Activated T-helper 17 cell treated with anti-CD3 and anti-CD28 coated beads, Interleukin-2, amount 50 U/mL, for 72 hours (primary cell): ENCODE data around the gene PLXNB3. TPM values are rescaled to one million over a fixed set of nuclear protein-coding genes. Genes with fewer than 3 reads are reported as not detected.

ENCODE experiments used
- ATAC-seq: fragments of 150-1000 bp; cut with Tn5 transposase; replicated peaks from 2 replicates; pipeline ENCODE4 v1.10.0; 2021; ENCODE audit warnings: mild to moderate bottlenecking, moderate library complexity
- H3K27ac Mint-ChIP-seq: one replicate; pipeline ENCODE4 v1.8.0; 2022; ENCODE audit warnings: mixed read lengths
- H3K27me3 Mint-ChIP-seq: one replicate; pipeline ENCODE4 v1.8.0; 2022; ENCODE audit warnings: mixed read lengths
- H3K36me3 Mint-ChIP-seq: one replicate; pipeline ENCODE4 v1.8.0; 2022; ENCODE audit warnings: low read depth, mild to moderate bottlenecking, mixed read lengths
- H3K4me1 Mint-ChIP-seq: one replicate; pipeline ENCODE4 v1.8.0; 2022; ENCODE audit warnings: mixed read lengths
- H3K4me3 Mint-ChIP-seq: one replicate; pipeline ENCODE4 v1.8.0; 2022; ENCODE audit warnings: mild to moderate bottlenecking, mixed read lengths
- H3K9me3 Mint-ChIP-seq: one replicate; pipeline ENCODE4 v1.8.0; 2022; ENCODE audit warnings: mixed read lengths
- total RNA-seq, 2 donors: library from RNA; stranded (reverse); gene quantifications; one replicate each; pipeline ENCODE4 v1.2.3, GENCODE V29; 2022

Gene PLXNB3
- total RNA-seq, result 1 to 10 TPM in 1 of 2 donors, under 1 TPM in 1; 0.45 to 7.9 TPM

- Mint-ChIP-seq H3K4me3 (peak within 1 kb of the TSS; percentile 39), H3K27me3 (no peaks in the 10 kb centered on the region), H3K36me3 (no peaks in the 10 kb centered on the region), H3K4me1 (no peaks in the 10 kb centered on the region), H3K27ac (peak within 1 kb of the TSS; percentile 54), H3K9me3 (no peaks in the 10 kb centered on the region)
- ATAC-seq, result peak; percentile 94
Measured at GRCh38 chrX:153763989-153764755, at the start of gene PLXNB3. Gene PLXNB3, plus strand, starts transcription at chrX:153764249. Its CDS starts 1,287 bp downstream, at chrX:153765536.

- Mint-ChIP-seq H3K4me3 (no peak overlapping the region), H3K27ac (no peak overlapping the region), H3K27me3 (no peaks in the 10 kb centered on the region), H3K9me3 (no peaks in the 10 kb centered on the region), H3K4me1 (no peaks in the 10 kb centered on the region), H3K36me3 (peaks cover 83% of the 10 kb centered on the region)
- ATAC-seq, result no peak
Measured at GRCh38 chrX:153714256-153714655, 49.8 kb upstream of the PLXNB3 start.

GRCh38 chrX:153717445-153717844 is 46.6 kb upstream of the PLXNB3 start:
- Mint-ChIP-seq H3K4me3 (no peak overlapping the region), H3K27me3 (no peaks in the 10 kb centered on the region), H3K36me3 (peaks cover 84% of the 10 kb centered on the region), H3K9me3 (no peaks in the 10 kb centered on the region), H3K27ac (no peak overlapping the region), H3K4me1 (peaks cover 5% of the 10 kb centered on the region)
- ATAC-seq, result no peak

DNA sequence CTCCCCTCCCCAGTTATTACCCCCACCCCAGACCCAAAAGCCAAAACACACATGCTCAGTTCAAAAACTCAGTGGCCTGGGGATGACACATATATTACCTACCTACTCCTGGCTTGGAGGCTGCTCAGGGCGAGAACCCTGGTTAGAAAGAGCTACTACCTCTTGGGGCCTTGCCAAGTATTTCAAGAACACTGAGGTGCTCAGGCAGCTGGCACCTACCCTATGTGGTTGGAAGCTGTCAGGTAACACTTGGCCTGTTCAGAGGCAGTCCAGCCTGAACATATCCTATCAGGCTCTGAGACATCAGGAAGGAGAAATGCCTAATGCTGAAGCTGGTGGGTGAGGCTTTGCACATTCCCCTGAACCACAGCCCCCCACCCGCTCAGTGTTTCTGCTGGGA is 44.8 kb upstream of the PLXNB3 start:
- H3K36me3 Mint-ChIP-seq, result peaks cover 78% of the 10 kb centered on the region
- no peaks in the 10 kb centered on the region for H3K27me3 Mint-ChIP-seq
- peaks cover 5% of the 10 kb centered on the region for H3K4me1 Mint-ChIP-seq
- no peak overlapping the region for H3K4me3 Mint-ChIP-seq
- H3K27ac Mint-ChIP-seq, result no peak overlapping the region
- H3K9me3 Mint-ChIP-seq, result no peaks in the 10 kb centered on the region
- no peak for ATAC-seq

- H3K36me3 Mint-ChIP-seq, result peaks cover 74% of the 10 kb centered on the region
- peaks cover 5% of the 10 kb centered on the region for H3K4me1 Mint-ChIP-seq
- H3K4me3 Mint-ChIP-seq, result no peak overlapping the region
- H3K9me3 Mint-ChIP-seq, result no peaks in the 10 kb centered on the region
- H3K27me3 Mint-ChIP-seq, result no peaks in the 10 kb centered on the region
- no peak overlapping the region for H3K27ac Mint-ChIP-seq
- ATAC-seq, result no peak
Measured at GRCh38 chrX:153719701-153720100, 44.3 kb upstream of the PLXNB3 start.

DNA sequence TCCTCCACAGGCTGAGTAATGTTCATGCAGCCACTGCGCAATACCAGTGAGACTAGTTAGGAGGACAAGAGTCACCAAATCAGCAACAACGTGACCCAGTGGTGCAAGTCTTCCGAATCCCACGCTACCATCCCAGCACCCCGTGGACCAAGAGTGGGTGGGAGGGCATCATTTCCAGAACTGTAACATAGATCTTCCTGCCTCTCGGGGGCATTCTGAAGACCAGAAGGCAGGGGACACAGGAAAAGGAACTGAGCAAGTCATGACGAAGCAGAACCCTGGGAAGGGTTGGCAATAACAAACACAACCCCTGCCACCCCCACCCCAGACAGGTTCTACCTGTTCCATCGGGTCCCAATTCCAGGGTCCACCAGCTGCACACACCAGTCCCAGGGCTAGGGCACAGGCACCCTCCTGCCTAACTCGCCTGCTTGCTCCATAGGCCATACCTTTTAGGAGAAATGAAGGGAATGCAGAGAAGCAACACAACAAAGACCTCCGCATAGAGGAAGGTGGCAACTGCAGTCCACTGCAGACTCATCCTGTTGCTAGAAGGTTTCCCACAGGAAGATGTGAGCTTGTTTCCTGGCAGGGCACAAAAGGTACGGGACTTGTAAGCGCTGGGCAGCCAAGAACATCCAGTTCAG is 41.2 kb upstream of the PLXNB3 start:
- Mint-ChIP-seq H3K36me3 (peaks cover 49% of the 10 kb centered on the region), H3K4me1 (peaks cover 5% of the 10 kb centered on the region), H3K27ac (peak overlapping the region; percentile 83), H3K9me3 (no peaks in the 10 kb centered on the region), H3K4me3 (peak overlapping the region; percentile 86), H3K27me3 (no peaks in the 10 kb centered on the region)
- ATAC-seq, result no peak

- Mint-ChIP-seq H3K9me3 (no peaks in the 10 kb centered on the region), H3K36me3 (peaks cover 43% of the 10 kb centered on the region), H3K4me1 (peaks cover 5% of the 10 kb centered on the region)
Measured at GRCh38 chrX:153723351-153724251, 40.4 kb upstream of the PLXNB3 start.

DNA sequence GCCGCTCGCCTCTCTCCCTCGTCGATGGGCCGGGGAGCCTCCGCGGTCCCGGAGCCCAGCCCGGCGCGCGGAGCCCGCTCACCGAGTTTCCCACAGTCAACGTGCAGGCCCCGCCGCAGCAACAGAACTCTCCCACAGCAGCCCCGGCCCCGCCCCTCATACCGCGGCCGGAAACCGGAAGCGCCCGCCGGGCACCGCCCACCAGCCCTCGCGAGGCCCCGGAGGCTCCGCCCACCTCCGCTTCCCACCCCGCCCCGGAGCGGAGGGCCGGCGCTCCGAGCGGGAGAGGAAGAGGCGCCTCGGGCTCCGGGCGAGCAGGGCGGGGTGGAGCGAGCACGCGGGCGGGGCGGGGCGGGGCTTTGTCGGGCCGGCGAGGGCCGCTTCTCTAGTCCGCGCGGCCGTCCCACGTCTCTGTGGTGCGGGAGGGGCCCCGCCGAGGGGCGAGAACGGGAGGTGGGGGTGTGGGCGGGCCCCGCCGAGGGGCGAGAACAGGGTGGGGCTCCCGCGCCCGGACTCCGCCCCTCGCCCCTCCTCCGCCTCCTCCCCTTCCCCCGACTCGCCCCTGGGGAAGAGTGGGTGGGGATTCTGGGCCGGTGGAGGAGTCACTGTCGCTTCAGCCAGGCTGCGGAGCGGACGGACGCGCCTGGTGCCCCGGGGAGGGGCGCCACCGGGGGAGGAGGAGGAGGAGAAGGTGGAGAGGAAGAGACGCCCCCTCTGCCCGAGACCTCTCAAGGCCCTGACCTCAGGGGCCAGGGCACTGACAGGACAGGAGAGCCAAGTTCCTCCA is 39.6 kb upstream of the PLXNB3 start, which contains the start of the genes ABCD1 and BCAP31:
Gene ABCD1, plus strand, starts transcription at position 605 of the 787 bp plus-strand sequence. CDS start 411 bp downstream, outside the sequence.
Gene BCAP31, minus strand, starts transcription at position 136 of the 787 bp plus-strand sequence. CDS start 1,143 bp downstream, outside the sequence.
- ATAC-seq, result peak; percentile 77
- H3K9me3 Mint-ChIP-seq, result no peaks in the 10 kb centered on the region
- H3K27ac Mint-ChIP-seq, result peak within 1 kb of the TSS; percentile 83
- no peaks in the 10 kb centered on the region for H3K27me3 Mint-ChIP-seq
- peaks cover 35% of the 10 kb centered on the region for H3K36me3 Mint-ChIP-seq
- H3K4me3 Mint-ChIP-seq, result peak within 1 kb of the TSS; percentile 86
- H3K4me1 Mint-ChIP-seq, result peaks cover 5% of the 10 kb centered on the region

More at GRCh38 chrX:153723351-153724251, 40.4 kb upstream of the PLXNB3 start:
- peak overlapping the region; percentile 83 for H3K27ac Mint-ChIP-seq
- ATAC-seq, result peak; percentile 44
- H3K27me3 Mint-ChIP-seq, result no peaks in the 10 kb centered on the region
- H3K4me3 Mint-ChIP-seq, result peak overlapping the region; percentile 86

DNA sequence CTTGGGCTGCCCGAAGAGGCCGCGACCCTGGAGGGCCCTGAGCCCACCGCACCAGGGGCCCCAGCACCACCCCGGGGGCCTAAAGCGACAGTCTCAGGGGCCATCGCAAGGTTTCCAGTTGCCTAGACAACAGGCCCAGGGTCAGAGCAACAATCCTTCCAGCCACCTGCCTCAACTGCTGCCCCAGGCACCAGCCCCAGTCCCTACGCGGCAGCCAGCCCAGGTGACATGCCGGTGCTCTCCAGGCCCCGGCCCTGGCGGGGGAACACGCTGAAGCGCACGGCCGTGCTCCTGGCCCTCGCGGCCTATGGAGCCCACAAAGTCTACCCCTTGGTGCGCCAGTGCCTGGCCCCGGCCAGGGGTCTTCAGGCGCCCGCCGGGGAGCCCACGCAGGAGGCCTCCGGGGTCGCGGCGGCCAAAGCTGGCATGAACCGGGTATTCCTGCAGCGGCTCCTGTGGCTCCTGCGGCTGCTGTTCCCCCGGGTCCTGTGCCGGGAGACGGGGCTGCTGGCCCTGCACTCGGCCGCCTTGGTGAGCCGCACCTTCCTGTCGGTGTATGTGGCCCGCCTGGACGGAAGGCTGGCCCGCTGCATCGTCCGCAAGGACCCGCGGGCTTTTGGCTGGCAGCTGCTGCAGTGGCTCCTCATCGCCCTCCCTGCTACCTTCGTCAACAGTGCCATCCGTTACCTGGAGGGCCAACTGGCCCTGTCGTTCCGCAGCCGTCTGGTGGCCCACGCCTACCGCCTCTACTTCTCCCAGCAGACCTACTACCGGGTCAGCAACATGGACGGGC is 38.8 kb upstream of the PLXNB3 start:
- peak; percentile 5 for ATAC-seq
- Mint-ChIP-seq H3K27me3 (no peaks in the 10 kb centered on the region), H3K4me3 (peak overlapping the region; percentile 86), H3K4me1 (peaks cover 5% of the 10 kb centered on the region), H3K27ac (no peak overlapping the region), H3K36me3 (peaks cover 28% of the 10 kb centered on the region), H3K9me3 (no peaks in the 10 kb centered on the region)

DNA sequence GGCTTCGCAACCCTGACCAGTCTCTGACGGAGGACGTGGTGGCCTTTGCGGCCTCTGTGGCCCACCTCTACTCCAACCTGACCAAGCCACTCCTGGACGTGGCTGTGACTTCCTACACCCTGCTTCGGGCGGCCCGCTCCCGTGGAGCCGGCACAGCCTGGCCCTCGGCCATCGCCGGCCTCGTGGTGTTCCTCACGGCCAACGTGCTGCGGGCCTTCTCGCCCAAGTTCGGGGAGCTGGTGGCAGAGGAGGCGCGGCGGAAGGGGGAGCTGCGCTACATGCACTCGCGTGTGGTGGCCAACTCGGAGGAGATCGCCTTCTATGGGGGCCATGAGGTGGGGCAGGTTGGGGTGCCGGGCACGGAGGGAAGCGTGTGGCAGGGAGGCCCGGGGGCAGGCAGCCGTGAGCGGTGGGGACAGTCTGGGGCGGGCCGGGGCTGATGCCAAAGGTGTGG is 38.2 kb upstream of the PLXNB3 start:
- no peaks in the 10 kb centered on the region for H3K9me3 Mint-ChIP-seq
- peak overlapping the region; percentile 72 for H3K4me3 Mint-ChIP-seq
- peaks cover 22% of the 10 kb centered on the region for H3K36me3 Mint-ChIP-seq
- no peak overlapping the region for H3K27ac Mint-ChIP-seq
- no peaks in the 10 kb centered on the region for H3K27me3 Mint-ChIP-seq
- peaks cover 8% of the 10 kb centered on the region for H3K4me1 Mint-ChIP-seq
- ATAC-seq, result no peak

DNA sequence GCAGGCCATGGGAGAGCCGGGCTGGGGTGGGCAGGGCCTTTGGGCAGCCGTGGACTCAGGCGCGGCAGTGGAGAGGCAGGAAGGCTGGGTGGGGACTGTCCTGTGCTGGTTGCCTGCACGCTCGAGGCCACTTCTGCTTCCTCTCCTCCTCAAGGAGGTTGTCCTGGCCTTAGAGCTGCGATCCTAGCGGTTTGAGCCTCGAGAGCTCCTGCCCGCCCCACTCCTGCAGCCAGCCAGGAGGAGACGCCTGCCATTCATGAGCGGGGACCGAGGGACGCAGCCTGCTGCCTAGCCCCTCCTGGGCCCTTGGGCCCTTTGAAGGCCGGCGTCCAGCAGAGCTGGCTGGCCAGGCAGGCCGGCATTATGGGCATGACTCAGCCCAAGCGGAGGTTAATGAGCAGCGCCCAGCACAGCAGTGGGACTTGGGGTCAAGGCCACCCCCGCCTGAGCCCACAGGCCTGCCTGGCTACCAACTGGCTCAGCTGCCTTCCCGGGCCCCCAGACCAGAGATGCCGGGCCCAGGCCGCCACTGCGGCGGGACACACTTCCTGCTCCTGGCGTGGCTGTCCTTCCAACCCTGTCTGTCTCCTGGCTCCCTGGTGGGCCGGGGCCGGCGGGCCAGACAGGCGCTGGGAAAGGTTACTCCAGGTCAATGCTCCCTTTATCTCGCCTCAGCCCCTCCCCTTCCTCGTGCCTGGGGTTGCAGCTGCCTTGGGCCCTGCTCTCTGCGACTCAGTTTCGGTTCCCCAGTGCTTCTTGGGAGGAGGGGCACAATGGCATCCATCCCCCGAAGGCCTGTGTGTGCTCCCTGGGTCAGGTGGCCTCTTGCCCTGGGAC is 37.5 kb upstream of the PLXNB3 start:
- Mint-ChIP-seq H3K4me3 (peak overlapping the region; percentile 72), H3K9me3 (no peaks in the 10 kb centered on the region), H3K4me1 (peaks cover 15% of the 10 kb centered on the region), H3K27me3 (no peaks in the 10 kb centered on the region), H3K27ac (no peak overlapping the region), H3K36me3 (peaks cover 19% of the 10 kb centered on the region)
- ATAC-seq, result no peak
